Kidney (tissue), 14 donors: ENCODE results near the gene NDUFA3. TPM values are rescaled to one million over a fixed set of nuclear protein-coding genes. Genes with fewer than 3 reads are reported as not detected.
A peak's percentile ranks its signal among the peaks of the same experiment; 100 is the strongest.

Source experiments
- DNase-seq, 5 donors: peaks; one replicate each; pipeline ENCODE4 v3.0.0-alpha.2; 2013 to 2020
- FAIRE-seq: peaks from 2 replicates; lab custom pipeline; 2012; peaks lifted over from hg19 to GRCh38; lab: Jason Lieb, UNC
- H3K27ac ChIP-seq, 2 donors: one replicate each; pipeline ENCODE4 v1.7.0; 2013; ENCODE audit warnings: low read depth in 2 of 2, low read length in 2 of 2, inconsistent platforms in 1 of 2
- H3K27me3 ChIP-seq: one replicate; pipeline ENCODE4 v1.7.1; 2013; ENCODE audit warnings: low read length, inconsistent platforms; ENCODE audit not compliant: control insufficient read depth, insufficient read depth
- H3K36me3 ChIP-seq, 3 donors: one replicate each; pipeline versions ENCODE4 v1.7.0 to v1.7.1; 2013; ENCODE audit warnings: low read length in 3 of 3, control low read depth in 1 of 3, inconsistent platforms in 1 of 3; ENCODE audit not compliant: insufficient read depth in 3 of 3, control insufficient read depth in 2 of 3
- H3K4me1 ChIP-seq, 3 donors: one replicate each; pipeline versions ENCODE4 v1.7.0 to v1.7.1; 2013; ENCODE audit warnings: low read length in 3 of 3, inconsistent platforms in 1 of 3, low read depth in 1 of 3; ENCODE audit not compliant: control insufficient read depth in 2 of 3, insufficient read depth in 2 of 3
- H3K4me3 ChIP-seq, 3 donors: one replicate each; pipeline versions ENCODE4 v1.7.0 to v1.8.1; 2013; ENCODE audit warnings: low read length in 3 of 3, control low read depth in 1 of 3, inconsistent platforms in 1 of 3
- H3K9ac ChIP-seq, 3 donors: one replicate each; pipeline versions ENCODE4 v1.7.0 to v1.7.1; 2013; ENCODE audit warnings: low read length in 3 of 3, control low read depth in 1 of 3, inconsistent platforms in 1 of 3
- H3K9me3 ChIP-seq, 3 donors: one replicate each; pipeline versions ENCODE4 v1.7.0 to v1.7.1; 2013; ENCODE audit warnings: low read length in 3 of 3, control low read depth in 1 of 3, inconsistent platforms in 1 of 3; ENCODE audit not compliant: control insufficient read depth in 2 of 3, insufficient read depth in 1 of 3
- intact Hi-C: fragments of 100-400 bp; cut with DNase I; formaldehyde crosslinking; loops from one replicate; pipeline ENCODE4 v1.11.1; 2022
- polyA plus RNA-seq: library from polyadenylated mRNA; stranded (reverse); fragments of 350-450 nt; fragmentation: Illumina TruSeq; extraction: RNeasy Lipid Tissue Mini Kit (QIAGEN cat#74804); gene quantifications from one replicate; pipeline ENCODE4 v1.2.3, GENCODE V29; 2014; ENCODE audit warnings: low read depth, low replicate concordance; ENCODE audit not compliant: insufficient read depth
- total RNA-seq: library from RNA; stranded (reverse); fragmentation: NEBNext Ultra II Directional; extraction: Animal tissue kit (Norgen Biotek cat#: 25700); gene quantifications from one replicate; pipeline ENCODE4 v1.2.1, GENCODE V29; 2021
- TF ChIP-seq, protein P1 (sequence below): IDR thresholded peaks from 3 replicates; pipeline ENCODE4 v1.5.1; 2012; ENCODE audit warnings: mild to moderate bottlenecking, moderate library complexity, borderline replicate concordance; ENCODE audit not compliant: insufficient read depth; ENCODE audit errors: extremely low read depth
- donor health status: control.
- donor health status: control.
- donor health status: control.
- donor health status: control.
- donor health status: control.
- donor health status: DM: yes; HTN: yes; CAD: no.
- donor health status: Normal renal cell carcinoma (clear cell type).

Gene NDUFA3
- total and polyA plus RNA-seq, 2 donors from 2014 or later: 132 to 1,006 TPM

DNA sequence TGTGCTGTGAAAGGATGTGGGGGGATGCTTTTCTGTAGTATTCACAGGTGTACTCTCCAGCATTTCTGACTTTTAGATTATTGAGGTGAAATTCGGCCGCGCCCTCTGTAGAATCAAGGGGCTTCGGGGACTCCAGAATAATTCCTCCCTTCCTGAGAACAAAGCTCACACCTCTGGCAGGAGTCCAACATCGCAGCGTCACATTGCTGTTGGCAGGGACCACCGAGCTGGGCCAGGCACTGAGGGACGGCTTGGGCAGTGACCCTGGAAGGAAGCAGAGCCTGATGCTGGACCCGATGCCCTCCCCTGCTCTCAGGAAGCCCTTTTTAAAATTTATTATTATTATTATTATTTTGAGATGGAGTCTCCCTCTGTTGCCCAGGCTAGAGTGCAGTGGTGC lies 27.8 kb upstream of the NDUFA3 start:
- Histone ChIP-seq H3K9me3 (peaks cover 0 to 5% (median 0%) of the 10 kb centered on the region in 3 donors), H3K4me1 (no peaks in the 10 kb centered on the region), H3K9ac (no peak overlapping the region), H3K27ac (no peak overlapping the region), H3K36me3 (no peaks in the 10 kb centered on the region), H3K4me3 (no peak overlapping the region), H3K27me3 (no peaks in the 10 kb centered on the region)
- TF ChIP-seq, protein P1, sequence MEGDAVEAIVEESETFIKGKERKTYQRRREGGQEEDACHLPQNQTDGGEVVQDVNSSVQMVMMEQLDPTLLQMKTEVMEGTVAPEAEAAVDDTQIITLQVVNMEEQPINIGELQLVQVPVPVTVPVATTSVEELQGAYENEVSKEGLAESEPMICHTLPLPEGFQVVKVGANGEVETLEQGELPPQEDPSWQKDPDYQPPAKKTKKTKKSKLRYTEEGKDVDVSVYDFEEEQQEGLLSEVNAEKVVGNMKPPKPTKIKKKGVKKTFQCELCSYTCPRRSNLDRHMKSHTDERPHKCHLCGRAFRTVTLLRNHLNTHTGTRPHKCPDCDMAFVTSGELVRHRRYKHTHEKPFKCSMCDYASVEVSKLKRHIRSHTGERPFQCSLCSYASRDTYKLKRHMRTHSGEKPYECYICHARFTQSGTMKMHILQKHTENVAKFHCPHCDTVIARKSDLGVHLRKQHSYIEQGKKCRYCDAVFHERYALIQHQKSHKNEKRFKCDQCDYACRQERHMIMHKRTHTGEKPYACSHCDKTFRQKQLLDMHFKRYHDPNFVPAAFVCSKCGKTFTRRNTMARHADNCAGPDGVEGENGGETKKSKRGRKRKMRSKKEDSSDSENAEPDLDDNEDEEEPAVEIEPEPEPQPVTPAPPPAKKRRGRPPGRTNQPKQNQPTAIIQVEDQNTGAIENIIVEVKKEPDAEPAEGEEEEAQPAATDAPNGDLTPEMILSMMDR: no peak
- FAIRE-seq (no peak), DNase-seq (peak in 1 of 5 donors; percentile 40)
- intact Hi-C loops: no loop called here

DNA sequence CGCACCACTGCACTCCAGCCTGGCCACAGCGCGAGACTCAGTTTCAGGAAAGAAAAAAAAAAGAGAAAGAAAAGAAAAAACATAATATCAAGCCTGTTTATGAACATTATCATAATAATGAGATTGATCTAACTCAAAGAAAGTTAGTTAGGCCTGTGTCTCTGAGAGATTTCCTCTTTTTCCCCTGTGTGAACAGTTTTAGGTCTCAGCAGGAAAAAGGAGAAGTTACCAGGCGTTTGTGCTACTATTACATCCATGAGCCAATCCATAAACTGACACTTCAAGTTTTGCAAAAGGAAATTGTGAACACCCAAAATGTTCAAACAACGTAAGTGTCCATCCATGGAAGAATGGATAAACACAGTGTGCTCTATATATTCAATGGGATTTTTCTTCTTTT lies 25.3 kb upstream of the NDUFA3 start:
- peaks cover 0 to 10% (median 4%) of the 10 kb centered on the region in 3 donors for H3K9me3 ChIP-seq
- no peak overlapping the region for H3K4me3 ChIP-seq
- no peaks in the 10 kb centered on the region for H3K4me1 ChIP-seq
- intact Hi-C loops: no loop called here
- no peaks in the 10 kb centered on the region for H3K36me3 ChIP-seq
- TF ChIP-seq, protein P1: no peak
- H3K27me3 ChIP-seq: no peaks in the 10 kb centered on the region
- no peak overlapping the region for H3K27ac ChIP-seq
- FAIRE-seq (no peak), DNase-seq (no peak)
- H3K9ac ChIP-seq: no peak overlapping the region

DNA sequence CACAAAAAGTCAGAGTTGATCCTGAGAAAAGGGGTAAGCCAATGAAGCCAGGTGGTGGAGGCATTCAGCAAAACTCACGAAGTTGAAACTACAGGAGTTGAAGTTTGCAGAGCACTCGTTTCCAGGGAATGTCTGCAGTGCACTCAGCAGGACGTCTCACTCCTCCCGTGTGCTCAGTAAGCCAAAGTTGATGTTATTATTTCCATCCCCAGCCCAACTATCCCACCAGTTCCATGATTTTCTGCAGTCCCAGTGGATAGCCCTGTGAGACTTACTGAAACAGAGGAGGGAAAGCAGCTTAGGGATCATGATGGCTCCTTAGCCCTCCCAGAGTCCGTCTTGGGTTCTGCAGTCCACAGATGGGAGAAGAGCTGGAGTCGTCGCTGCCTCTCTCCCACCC lies 21.6 kb upstream of the NDUFA3 start, which contains the start of gene TARM1:
TARM1 (minus strand) TSS at position 334 of the 400 bp plus-strand sequence; CDS start at position 309, 25 bp downstream.
- no peaks in the 10 kb centered on the region for H3K36me3 ChIP-seq
- TF ChIP-seq, protein P1: no peak
- DNase-seq (peak in 1 of 5 donors; percentile 7), FAIRE-seq (no peak)
- no peaks in the 10 kb centered on the region for H3K27me3 ChIP-seq
- no peak within 1 kb of the TSS for H3K9ac ChIP-seq
- H3K4me3 ChIP-seq: no peak within 1 kb of the TSS
- H3K9me3 ChIP-seq: peaks cover 0 to 7% (median 7%) of the 10 kb centered on the region in 3 donors
- intact Hi-C loops: no loop called here
- H3K4me1 ChIP-seq: no peaks in the 10 kb centered on the region
- no peak within 1 kb of the TSS for H3K27ac ChIP-seq

DNA sequence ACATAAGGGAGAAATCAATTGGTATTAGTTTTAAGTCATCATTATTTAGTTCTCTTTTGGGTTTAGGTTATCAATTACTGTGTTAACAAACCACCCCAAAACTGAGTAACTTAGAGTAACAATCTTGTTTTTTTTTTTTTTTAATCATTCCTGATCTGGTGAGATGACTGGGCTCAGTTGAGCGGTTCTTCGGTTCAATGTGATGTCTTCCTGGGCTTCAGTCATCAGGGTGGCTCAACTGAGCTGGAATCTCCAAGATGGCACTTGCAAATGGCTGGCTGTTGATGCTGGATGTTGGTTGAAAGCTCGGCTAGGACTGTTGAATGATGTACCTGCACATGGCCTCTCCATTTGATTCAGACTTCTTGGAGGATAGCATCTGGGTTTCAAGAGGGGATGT lies 18.2 kb upstream of the NDUFA3 start:
- Histone ChIP-seq H3K36me3 (no peaks in the 10 kb centered on the region), H3K9me3 (peaks cover 0 to 7% (median 7%) of the 10 kb centered on the region in 3 donors), H3K27me3 (no peaks in the 10 kb centered on the region), H3K9ac (no peak overlapping the region), H3K4me1 (no peaks in the 10 kb centered on the region), H3K4me3 (no peak overlapping the region), H3K27ac (no peak overlapping the region)
- no peak for DNase-seq
- intact Hi-C loops: no loop called here
- TF ChIP-seq, protein P1: no peak
- FAIRE-seq: no peak
